ENCODE data around the gene KDM5A.
"Not testable (repeated sequence)": the region's sequence is repeated elsewhere in the genome, so short reads cannot be mapped to it uniquely, and the experiment has no call there.

The KDM5A gene

DNA sequence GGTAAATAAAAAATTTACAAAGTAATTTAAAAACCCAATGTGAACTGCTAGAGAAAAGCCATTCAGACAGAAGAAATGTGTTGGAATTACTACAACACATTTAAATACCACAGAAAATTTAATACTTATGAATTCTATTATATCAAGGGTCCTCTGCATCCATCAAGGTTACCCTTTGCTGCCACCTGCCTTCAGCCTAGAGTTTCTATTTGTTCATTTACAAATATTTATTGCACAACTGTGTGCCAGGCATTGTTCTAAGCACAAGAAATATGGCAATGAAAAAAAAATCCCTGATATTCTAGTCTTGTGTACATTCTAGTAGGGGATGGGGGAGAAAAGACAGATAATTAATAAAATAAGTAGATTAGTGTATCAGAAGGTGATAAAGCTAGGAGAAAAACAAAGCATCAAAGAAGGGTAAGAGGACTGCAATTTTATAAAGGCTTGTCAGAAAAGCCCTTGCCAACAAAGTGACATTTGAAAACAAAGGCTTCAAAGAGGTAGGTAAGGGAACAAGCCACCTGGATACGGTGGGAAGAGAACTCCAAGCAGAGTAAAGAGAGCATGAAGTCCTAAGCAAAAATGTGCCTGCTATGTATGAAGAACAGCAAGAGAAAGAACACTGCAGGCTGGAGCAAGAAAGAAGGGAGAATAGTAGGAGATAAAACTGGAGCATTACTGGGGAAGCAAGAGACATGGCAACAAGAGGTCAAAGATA, 67.4 kb downstream of the KDM5A start:
- Mint-ChIP-seq H3K4me3 (no peak overlapping the region), H3K4me1 (ENCODE audit: low read depth in 2 of 2) (peaks cover 15 to 24% of the 10 kb centered on the region in 2 donors), H3K27ac (peak overlapping the region; percentile 6 to 29), H3K36me3 (ENCODE audit: insufficient read depth) (peaks cover 100% of the 10 kb centered on the region), H3K9me3 (no peaks in the 10 kb centered on the region), H3K27me3 (no peaks in the 10 kb centered on the region)
- no peak for ATAC-seq (replicated peaks)
- no peak for DNase-seq

- Mint-ChIP-seq H3K4me3 (no peak overlapping the region), H3K4me1 (ENCODE audit: low read depth in 2 of 2) (peaks cover 13 to 29% of the 10 kb centered on the region in 2 donors), H3K36me3 (ENCODE audit: insufficient read depth) (peaks cover 91% of the 10 kb centered on the region)
These were observed 70.2 kb downstream of the KDM5A start for GRCh38 chr12:318759-319515.

GRCh38 chr12:308511-308910, 80.6 kb downstream of the KDM5A start:
- H3K9me3 Mint-ChIP-seq, result no peaks in the 10 kb centered on the region
- DNase-seq (no peak), ATAC-seq (replicated peaks) (no peak)
- no peaks in the 10 kb centered on the region for H3K27me3 Mint-ChIP-seq
- H3K4me3 Mint-ChIP-seq, result no peak overlapping the region
- peaks cover 3 to 14% of the 10 kb centered on the region in 2 donors for H3K4me1 Mint-ChIP-seq (ENCODE audit: low read depth in 2 of 2)
- H3K27ac Mint-ChIP-seq, result peak overlapping the region in 1 of 2 donors; percentile 77
- peaks cover 87% of the 10 kb centered on the region for H3K36me3 Mint-ChIP-seq (ENCODE audit: insufficient read depth)

More at GRCh38 chr12:318759-319515, 70.2 kb downstream of the KDM5A start:
- DNase-seq (no peak), ATAC-seq (replicated peaks) (no peak)
- Mint-ChIP-seq H3K27ac (no peak overlapping the region), H3K9me3 (no peaks in the 10 kb centered on the region), H3K27me3 (no peaks in the 10 kb centered on the region)

GRCh38 chr12:307406-307805, 81.7 kb downstream of the KDM5A start:
- ATAC-seq (replicated peaks) (no peak), DNase-seq (no peak)
- H3K4me1 Mint-ChIP-seq (ENCODE audit: low read depth in 2 of 2), result peaks cover 13 to 21% of the 10 kb centered on the region in 2 donors
- no peaks in the 10 kb centered on the region for H3K9me3 Mint-ChIP-seq
- no peak overlapping the region for H3K27ac Mint-ChIP-seq
- H3K27me3 Mint-ChIP-seq, result no peaks in the 10 kb centered on the region
- H3K4me3 Mint-ChIP-seq, result no peak overlapping the region
- H3K36me3 Mint-ChIP-seq (ENCODE audit: insufficient read depth), result peaks cover 85% of the 10 kb centered on the region

DNA sequence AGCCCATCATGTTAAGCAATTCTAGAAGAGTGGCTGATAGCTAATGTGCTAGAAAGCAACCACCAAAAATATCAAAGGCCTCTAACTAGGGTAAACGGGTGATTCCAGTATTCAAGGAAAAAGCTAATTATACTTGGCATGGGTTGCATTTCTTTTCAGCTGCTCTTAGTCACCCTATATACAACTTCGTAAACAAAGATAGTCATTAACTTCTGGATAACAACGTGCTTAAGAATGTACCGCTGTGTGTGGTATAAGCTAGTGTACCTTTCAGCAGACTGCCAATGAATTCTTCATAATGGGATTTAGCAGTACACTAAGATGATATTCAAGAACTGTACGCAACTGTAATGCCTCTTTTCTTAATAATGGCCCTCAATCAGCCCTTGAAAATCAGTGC, 84.3 kb downstream of the KDM5A start:
- Mint-ChIP-seq H3K27me3 (no peaks in the 10 kb centered on the region), H3K4me1 (ENCODE audit: low read depth in 2 of 2) (peaks cover 37 to 47% of the 10 kb centered on the region in 2 donors), H3K27ac (no peak overlapping the region), H3K36me3 (ENCODE audit: insufficient read depth) (peaks cover 63% of the 10 kb centered on the region), H3K4me3 (no peak overlapping the region), H3K9me3 (peaks cover 1 to 7% of the 10 kb centered on the region in 2 donors)
- ATAC-seq (replicated peaks) (no peak), DNase-seq (no peak)

GRCh38 chr12:302766-303165, 86.4 kb downstream of the KDM5A start:
- peaks cover 44 to 64% of the 10 kb centered on the region in 2 donors for H3K4me1 Mint-ChIP-seq (ENCODE audit: low read depth in 2 of 2)

DNA sequence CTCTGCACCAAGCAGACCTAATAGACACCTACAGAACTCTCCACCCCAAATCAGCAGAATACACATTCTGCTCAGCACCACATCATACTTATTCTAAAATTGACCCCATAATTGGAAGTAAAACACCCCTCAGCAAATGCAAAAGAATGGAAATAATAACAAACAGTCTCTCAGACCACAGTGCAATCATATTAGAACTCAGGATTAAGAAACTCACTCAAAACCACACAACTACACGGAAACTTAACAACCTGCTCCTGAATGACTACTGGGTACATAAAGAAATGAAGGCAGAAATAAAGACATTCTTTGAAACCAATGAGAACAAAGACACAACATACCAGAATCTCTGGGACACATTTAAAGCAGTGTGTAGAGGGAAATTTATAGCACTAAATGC, 89.0 kb downstream of the KDM5A start:
- peaks cover 44 to 65% of the 10 kb centered on the region in 2 donors for H3K4me1 Mint-ChIP-seq (ENCODE audit: low read depth in 2 of 2)
- not testable (repeated sequence) for H3K27me3 Mint-ChIP-seq; DNase-seq; ATAC-seq (replicated peaks); H3K9me3 Mint-ChIP-seq
- H3K27ac Mint-ChIP-seq, result peak overlapping the region; percentile 24 to 52
- H3K4me3 Mint-ChIP-seq, result peak overlapping the region; percentile 12 to 16
- H3K36me3 Mint-ChIP-seq (ENCODE audit: insufficient read depth), result peaks cover 46% of the 10 kb centered on the region

More at GRCh38 chr12:302766-303165, 86.4 kb downstream of the KDM5A start:
- H3K9me3 Mint-ChIP-seq; ATAC-seq (replicated peaks); H3K27me3 Mint-ChIP-seq; DNase-seq: not testable (repeated sequence)
- peaks cover 50% of the 10 kb centered on the region for H3K36me3 Mint-ChIP-seq (ENCODE audit: insufficient read depth)
- peak overlapping the region; percentile 66 to 88 for H3K27ac Mint-ChIP-seq
- H3K4me3 Mint-ChIP-seq, result peak overlapping the region; percentile 44 to 55

DNA sequence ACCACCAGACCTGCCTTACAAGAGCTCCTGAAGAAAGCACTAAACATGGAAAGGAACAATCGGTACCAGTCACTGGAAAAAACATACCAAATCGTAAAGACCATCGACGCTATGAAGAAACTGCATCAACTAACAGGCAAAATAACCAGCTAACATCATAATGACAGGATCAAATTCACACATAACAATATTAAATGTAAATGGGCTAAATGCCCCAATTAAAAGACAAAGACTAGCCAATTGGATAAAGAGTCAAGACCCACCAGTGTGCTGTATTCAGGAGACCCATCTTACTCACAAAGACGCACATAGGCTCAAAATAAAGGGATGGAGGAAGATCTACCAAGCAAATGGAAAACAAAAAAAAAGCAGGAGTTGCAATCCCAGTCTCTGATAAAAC, 89.6 kb downstream of the KDM5A start:
- H3K27me3 Mint-ChIP-seq; ATAC-seq (replicated peaks); H3K9me3 Mint-ChIP-seq; DNase-seq; H3K4me3 Mint-ChIP-seq: not testable (repeated sequence)
- H3K27ac Mint-ChIP-seq, result peak overlapping the region in 1 of 2 donors; percentile 24
- peaks cover 44 to 69% of the 10 kb centered on the region in 2 donors for H3K4me1 Mint-ChIP-seq (ENCODE audit: low read depth in 2 of 2)
- H3K36me3 Mint-ChIP-seq (ENCODE audit: insufficient read depth), result peaks cover 47% of the 10 kb centered on the region

DNA sequence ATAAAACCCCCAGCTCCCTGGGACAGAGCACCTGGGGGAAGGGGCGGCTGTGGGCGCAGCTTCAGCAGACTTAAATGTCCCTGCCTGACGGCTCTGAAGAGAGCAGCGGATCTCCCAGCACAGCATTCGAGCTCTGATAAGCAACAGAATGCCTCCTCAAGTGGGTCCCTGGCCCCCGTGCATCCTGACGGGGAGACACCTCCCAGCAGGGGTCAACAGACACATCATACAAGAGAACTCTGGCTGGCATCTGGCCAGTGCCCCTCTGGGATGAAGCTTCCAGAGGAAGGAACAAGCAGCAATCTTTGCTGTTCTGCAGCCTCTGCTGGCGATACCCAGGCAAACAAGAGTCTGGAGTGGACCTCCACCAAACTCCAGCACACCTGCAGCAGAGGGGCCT, 91.1 kb downstream of the KDM5A start:
- H3K4me3 Mint-ChIP-seq; ATAC-seq (replicated peaks); DNase-seq; H3K27ac Mint-ChIP-seq; H3K9me3 Mint-ChIP-seq; H3K27me3 Mint-ChIP-seq: not testable (repeated sequence)
- Mint-ChIP-seq H3K36me3 (ENCODE audit: insufficient read depth) (peaks cover 54% of the 10 kb centered on the region), H3K4me1 (ENCODE audit: low read depth in 2 of 2) (peaks cover 41 to 63% of the 10 kb centered on the region in 2 donors)

GRCh38 chr12:295132-295531, 94.0 kb downstream of the KDM5A start:
- Mint-ChIP-seq H3K4me3 (no peak overlapping the region), H3K9me3 (peaks cover 2 to 3% of the 10 kb centered on the region in 2 donors), H3K27me3 (no peaks in the 10 kb centered on the region), H3K36me3 (ENCODE audit: insufficient read depth) (peaks cover 74% of the 10 kb centered on the region), H3K27ac (peak overlapping the region; percentile 3 to 75), H3K4me1 (ENCODE audit: low read depth in 2 of 2) (peaks cover 17 to 47% of the 10 kb centered on the region in 2 donors)
- no peak for ATAC-seq (replicated peaks)
- DNase-seq, result no peak

DNA sequence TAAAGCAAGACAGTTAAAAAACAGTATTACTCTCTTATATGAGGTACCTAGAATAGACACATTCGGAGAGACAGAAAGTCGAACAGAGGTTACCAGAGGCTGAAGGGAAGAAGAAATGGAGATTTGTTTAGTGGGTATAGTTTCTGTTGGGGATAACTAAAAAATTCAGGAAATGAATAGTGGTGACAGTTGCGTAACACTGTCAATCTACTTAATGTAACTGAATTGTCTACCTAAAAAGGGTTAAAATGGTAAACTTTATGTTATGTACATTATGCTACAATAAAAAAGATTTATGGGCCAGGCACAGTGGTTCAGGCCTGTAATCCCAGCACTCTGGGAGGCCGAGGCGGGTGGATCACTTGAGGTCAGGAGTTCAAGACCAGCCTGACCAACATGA, 95.9 kb downstream of the KDM5A start:
- Mint-ChIP-seq H3K9me3 (no peaks in the 10 kb centered on the region), H3K36me3 (ENCODE audit: insufficient read depth) (peaks cover 77% of the 10 kb centered on the region), H3K27ac (peak overlapping the region in 1 of 2 donors; percentile 14), H3K4me1 (ENCODE audit: low read depth in 2 of 2) (peaks cover 9 to 31% of the 10 kb centered on the region in 2 donors), H3K27me3 (no peaks in the 10 kb centered on the region), H3K4me3 (no peak overlapping the region)
- DNase-seq (no peak), ATAC-seq (replicated peaks) (no peak)

DNA sequence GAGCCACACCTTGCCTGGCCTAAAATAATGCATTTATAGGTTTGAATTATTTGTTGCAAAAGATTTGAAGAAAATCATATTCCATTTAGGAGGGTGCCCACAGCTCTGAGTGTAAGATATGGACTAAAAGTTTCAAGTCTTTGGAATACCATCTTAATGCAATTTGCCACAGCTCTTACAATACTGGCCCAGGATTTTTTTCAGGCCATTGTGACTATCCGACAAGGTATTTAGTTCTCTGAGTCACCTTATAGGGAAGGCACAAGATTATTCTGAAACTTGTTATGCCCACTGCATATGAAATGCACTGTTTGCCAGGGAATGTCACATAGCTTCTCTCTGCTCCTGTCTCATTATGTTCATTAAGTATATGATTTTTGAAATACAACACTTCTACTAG, 96.9 kb downstream of the KDM5A start:
- ATAC-seq (replicated peaks) (no peak), DNase-seq (no peak)
- Mint-ChIP-seq H3K4me3 (no peak overlapping the region), H3K27me3 (no peaks in the 10 kb centered on the region), H3K4me1 (ENCODE audit: low read depth in 2 of 2) (peaks cover 16 to 39% of the 10 kb centered on the region in 2 donors), H3K36me3 (ENCODE audit: insufficient read depth) (peaks cover 75% of the 10 kb centered on the region), H3K9me3 (no peaks in the 10 kb centered on the region), H3K27ac (no peak overlapping the region)

GRCh38 chr12:291153-291723, 97.9 kb downstream of the KDM5A start:
- no peak for ATAC-seq (replicated peaks)
- H3K9me3 Mint-ChIP-seq, result no peaks in the 10 kb centered on the region
- H3K4me1 Mint-ChIP-seq (ENCODE audit: low read depth in 2 of 2), result peaks cover 20 to 49% of the 10 kb centered on the region in 2 donors
- no peak overlapping the region for H3K4me3 Mint-ChIP-seq
- H3K36me3 Mint-ChIP-seq (ENCODE audit: insufficient read depth), result peaks cover 70% of the 10 kb centered on the region
- no peak overlapping the region for H3K27ac Mint-ChIP-seq
- no peak for DNase-seq
- H3K27me3 Mint-ChIP-seq, result no peaks in the 10 kb centered on the region
